Sigmoid colon (tissue), 4 donors: ENCODE data around the gene FAM89A.

Experiments
- CTCF ChIP-seq, 4 experiments: fragments of 450-650 bp in 3 of 4; fragments of 200-600 bp in 1 of 4; IDR thresholded peaks; one replicate each; pipeline ENCODE4 v1.5.1; 2016 to 2019; ENCODE audit warnings: antibody characterized with exemption in 4 of 4, mild to moderate bottlenecking in 3 of 4, moderate library complexity in 2 of 4
- POLR2A ChIP-seq, 2 donors: fragments of 450-650 bp; IDR thresholded peaks; one replicate each; pipeline ENCODE4 v1.6.1; 2016; ENCODE audit warnings: antibody characterized with exemption in 2 of 2, mild to moderate bottlenecking in 2 of 2, moderate library complexity in 2 of 2
- POLR2AphosphoS5 ChIP-seq, 4 donors: sonication (generic); formaldehyde crosslinking; IDR thresholded peaks; one replicate each; pipeline ENCODE4 v1.6.1; 2017; ENCODE audit warnings: antibody characterized with exemption in 4 of 4

GRCh38 chr1:231076802-231077201, 36.7 kb upstream of the FAM89A start:
- TF ChIP-seq CTCF (IDR thresholded peaks at IDR 0.05), result no peak
- no peak for TF ChIP-seq POLR2A (IDR thresholded peaks at IDR 0.05)
- TF ChIP-seq POLR2AphosphoS5 (IDR thresholded peaks at IDR 0.05), result no peak
